Tibial nerve (tissue), 4 donors: ENCODE measurements around the gene TPM1.

Experiments used
- EP300 ChIP-seq, 2 donors: sonication (generic); formaldehyde crosslinking; IDR thresholded peaks; one replicate each; pipeline ENCODE4 v1.6.1; 2017; ENCODE audit warnings: antibody characterized with exemption in 2 of 2, mild to moderate bottlenecking in 1 of 2
- POLR2A ChIP-seq, 2 donors: fragments of 450-650 bp; IDR thresholded peaks; one replicate each; pipeline ENCODE4 v1.6.1; 2017; ENCODE audit warnings: antibody characterized with exemption in 2 of 2, mild to moderate bottlenecking in 2 of 2, moderate library complexity in 2 of 2
- TF ChIP-seq, protein P1 (sequence below), 5 experiments: fragments of 200-600 bp in 3 of 5; fragments of 450-650 bp in 2 of 5; sonication (generic) in 3 of 5; IDR thresholded peaks; one replicate each; pipeline ENCODE4 v1.5.1; 2016 to 2019; ENCODE audit warnings: antibody characterized with exemption in 5 of 5, mild to moderate bottlenecking in 3 of 5, moderate library complexity in 2 of 5

DNA sequence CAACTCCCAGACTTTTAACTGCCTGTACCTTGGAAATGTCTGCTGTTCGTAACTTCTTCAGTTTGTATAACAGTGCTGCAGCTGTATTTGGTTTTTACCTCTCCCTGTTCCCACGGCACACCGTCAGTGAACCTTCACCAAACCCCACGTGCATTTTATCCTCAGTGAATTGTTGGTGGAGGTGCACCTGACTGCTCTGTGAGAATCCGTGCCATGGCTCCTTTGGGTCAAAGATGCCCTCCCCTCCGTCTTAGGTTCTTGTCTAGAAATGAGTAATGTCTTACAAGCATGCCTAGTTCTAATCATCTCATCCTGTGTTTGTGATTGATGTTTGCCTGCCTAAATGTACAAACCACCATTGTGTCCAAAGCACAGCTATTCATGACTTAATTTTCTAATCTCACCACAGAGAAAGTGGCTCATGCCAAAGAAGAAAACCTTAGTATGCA is 28.2 kb downstream of the TPM1 start:
- TF ChIP-seq POLR2A (IDR thresholded peaks at IDR 0.05) (no peak), EP300 (IDR thresholded peaks at IDR 0.05) (no peak)
- TF ChIP-seq, protein P1, sequence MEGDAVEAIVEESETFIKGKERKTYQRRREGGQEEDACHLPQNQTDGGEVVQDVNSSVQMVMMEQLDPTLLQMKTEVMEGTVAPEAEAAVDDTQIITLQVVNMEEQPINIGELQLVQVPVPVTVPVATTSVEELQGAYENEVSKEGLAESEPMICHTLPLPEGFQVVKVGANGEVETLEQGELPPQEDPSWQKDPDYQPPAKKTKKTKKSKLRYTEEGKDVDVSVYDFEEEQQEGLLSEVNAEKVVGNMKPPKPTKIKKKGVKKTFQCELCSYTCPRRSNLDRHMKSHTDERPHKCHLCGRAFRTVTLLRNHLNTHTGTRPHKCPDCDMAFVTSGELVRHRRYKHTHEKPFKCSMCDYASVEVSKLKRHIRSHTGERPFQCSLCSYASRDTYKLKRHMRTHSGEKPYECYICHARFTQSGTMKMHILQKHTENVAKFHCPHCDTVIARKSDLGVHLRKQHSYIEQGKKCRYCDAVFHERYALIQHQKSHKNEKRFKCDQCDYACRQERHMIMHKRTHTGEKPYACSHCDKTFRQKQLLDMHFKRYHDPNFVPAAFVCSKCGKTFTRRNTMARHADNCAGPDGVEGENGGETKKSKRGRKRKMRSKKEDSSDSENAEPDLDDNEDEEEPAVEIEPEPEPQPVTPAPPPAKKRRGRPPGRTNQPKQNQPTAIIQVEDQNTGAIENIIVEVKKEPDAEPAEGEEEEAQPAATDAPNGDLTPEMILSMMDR (IDR thresholded peaks at IDR 0.05), result no peak
